NCI-H1105 (cell line): ENCODE measurements around the gene CDK5RAP1.
"Not testable (repeated sequence)": the region's sequence is repeated elsewhere in the genome, so short reads cannot be mapped to it uniquely, and the experiment has no call there.

Source experiments
- DNase-seq: peaks from one replicate; lab custom pipeline; 2025; lab: John Stamatoyannopoulos, UW

The CDK5RAP1 gene

DNA sequence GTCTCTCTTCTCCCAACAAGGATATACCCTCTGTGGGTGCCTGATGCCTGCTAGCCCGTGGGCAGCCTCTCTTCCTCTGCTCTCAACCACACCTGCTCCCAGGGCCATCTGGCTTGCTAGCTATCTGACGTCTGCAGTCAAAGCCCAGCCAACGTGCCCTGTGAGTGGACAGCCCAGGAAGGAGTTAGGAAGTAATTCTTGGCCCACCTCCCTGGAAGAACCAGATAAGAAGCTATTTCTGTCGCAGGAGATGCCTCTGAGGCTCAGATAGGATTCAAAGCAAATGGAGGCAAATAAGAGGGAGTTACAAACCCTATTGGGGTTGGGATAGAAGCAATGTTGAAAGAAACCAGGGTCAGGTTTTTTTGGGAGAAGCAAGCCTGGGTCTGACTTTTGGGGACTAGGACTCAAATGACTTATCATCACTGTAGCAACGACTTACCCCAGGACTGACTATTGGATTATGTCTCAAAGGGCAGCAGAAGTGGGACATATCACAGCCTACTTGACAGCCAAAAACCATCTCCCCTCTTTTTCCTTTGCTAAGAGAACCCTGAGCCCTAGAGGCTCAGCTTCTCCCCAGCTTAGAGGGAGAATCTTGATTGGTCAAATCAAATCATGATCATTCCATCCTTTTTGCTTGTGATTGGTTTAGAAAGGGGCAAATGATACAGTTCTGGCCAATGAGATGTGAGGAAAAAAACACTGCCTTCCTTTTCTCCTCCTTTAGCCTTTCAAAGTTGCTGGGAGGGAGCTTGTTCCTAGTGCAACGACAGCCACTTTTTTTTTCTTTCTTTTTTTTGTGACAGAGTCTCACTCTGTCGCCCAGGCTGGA is 18.0 kb upstream of the CDK5RAP1 start:
- DNase-seq, result no peak

DNA sequence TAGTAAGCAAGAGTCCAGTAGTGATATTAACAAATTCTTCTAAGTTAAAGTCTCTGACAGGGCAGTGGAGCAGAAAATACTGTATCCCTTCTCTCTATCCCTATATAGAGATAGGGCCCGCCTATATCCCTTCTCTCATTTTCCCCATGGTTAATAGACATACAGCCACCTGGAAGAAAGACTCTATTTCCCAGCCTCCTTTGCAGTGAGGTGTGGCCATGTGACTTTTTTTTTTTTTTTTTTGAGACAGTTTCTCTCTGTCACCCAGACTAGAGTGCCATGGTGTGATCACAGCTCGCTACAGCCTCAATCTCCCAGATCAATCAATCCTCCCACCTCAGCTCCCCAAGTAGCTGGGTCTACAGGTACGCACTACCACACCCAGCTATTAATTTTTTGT is 16.7 kb upstream of the CDK5RAP1 start:
- DNase-seq, result no peak

DNA sequence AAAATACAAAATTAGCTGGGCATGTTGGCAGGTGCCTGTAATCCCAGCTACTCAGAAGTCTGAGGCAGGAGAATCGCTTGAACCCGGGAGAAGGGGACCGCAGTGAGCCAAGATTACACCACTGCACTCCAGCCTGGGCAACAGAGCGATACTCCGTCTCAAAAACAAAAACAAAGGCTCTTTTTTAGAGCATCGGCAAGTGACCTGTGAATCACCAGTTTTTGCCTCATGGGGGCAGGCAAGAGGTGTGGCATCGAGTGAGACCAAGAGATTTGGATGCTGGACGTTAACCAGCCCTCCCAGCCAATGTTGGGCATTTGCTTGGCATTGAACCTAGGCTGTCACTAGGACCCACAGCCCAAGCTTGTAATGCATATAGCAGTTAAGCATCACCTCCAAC is 14.6 kb upstream of the CDK5RAP1 start:
- peak; percentile 45 for DNase-seq

DNA sequence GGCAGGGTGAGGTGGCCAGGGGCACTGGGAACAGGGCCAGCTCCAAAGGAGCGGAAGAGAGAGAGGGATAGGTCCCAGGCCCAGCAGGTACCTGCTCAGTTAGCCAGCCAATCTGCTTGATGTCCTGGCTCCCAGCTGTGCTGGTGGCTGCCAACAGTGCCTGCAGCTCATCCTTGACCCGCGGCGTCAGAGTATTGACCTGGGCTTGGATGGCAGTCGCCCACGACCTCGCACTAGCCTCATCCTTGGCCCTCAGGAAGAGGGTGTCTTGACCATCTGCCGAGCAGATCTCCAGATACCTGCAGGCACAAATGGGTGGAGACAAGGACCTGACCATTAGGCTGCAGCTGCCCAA is 11.1 kb upstream of the CDK5RAP1 start:
- no peak for DNase-seq

DNA sequence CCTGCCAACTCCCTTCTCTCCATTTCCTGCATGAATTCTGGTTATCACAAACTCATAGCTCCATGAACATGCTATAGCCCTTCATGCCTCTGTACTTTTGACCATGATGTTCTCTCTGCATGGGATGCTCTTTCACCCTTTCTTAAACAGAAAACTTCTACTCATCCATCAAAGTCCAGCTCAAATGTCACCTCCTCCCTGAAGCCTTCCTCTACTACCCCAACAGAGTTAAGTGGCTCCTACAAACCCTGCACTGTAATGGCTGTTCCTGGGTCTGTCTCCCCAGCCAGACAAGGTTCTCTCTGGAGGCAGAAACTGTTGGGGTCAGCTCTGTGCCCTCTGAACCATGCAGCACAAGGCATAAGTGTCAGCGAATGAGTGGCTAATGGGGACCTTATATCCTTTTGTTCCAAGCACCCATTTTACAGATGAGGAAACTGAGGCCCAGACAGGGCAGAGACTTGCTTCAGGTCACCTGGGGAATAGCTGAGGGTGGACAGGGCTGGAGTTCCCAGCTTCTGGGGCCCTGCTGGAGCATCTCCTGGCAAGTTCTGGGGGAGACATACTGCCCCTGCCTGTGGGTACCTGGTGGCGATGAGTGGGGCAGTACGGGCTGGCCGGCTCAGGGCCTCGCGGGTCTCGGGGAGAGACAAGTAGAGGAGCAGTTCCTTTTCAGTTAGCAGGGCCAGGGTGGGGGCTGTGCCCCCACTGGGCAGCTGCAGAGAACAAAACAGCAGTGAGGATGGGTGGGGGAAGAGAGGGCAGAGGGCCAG is 10.6 kb upstream of the CDK5RAP1 start:
- DNase-seq, result no peak

DNA sequence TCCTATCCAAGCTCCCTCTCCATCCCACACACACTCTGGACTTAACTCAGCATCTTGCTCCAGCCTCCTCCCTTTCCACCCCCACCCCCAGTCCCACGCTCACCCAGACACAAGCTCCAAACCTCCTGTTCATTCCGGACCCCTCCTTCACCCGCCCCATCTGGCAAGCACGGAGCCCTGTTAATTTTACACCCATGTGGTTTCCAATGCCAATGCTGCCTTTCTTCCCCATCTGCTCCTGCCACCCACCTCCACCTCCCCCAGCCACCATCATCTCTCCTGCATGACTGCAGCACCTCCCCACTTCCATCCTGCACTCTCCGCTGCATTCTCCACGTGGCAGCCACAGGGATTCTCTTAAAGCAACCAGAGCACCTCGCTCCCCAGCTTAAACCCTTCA is 9.9 kb upstream of the CDK5RAP1 start:
- DNase-seq, result no peak

DNA sequence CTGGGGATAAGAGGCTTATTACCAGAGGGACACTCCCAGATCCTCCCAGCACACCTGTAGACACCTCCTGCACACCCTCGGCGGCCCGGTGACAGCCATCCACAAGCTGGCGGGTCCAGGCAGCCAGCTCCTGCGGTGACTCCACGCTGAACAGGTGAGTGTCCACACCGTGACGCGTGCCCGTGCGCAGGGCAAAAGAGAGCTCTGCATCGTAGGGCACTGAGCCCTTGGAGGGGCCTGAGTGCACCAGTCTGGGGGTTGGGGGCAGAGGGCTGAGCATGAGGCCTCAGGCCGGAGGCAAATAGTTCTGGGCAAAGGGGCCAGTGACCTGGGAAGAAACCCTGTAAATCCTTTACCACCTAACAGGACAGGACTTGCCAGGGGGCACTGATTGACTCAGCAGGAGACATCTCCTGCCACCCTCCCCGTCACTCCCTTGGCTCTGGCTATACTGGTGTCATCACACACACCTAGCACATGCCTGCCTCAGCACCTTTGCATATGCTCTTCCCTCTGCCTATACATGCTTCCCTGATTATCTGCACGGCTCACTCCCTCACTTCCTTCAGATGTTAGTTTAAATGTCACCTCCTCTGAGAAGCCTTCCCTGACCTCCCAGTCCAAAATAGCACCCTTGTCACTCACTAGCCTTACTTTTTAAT is 8.9 kb upstream of the CDK5RAP1 start:
- DNase-seq, result no peak

DNA sequence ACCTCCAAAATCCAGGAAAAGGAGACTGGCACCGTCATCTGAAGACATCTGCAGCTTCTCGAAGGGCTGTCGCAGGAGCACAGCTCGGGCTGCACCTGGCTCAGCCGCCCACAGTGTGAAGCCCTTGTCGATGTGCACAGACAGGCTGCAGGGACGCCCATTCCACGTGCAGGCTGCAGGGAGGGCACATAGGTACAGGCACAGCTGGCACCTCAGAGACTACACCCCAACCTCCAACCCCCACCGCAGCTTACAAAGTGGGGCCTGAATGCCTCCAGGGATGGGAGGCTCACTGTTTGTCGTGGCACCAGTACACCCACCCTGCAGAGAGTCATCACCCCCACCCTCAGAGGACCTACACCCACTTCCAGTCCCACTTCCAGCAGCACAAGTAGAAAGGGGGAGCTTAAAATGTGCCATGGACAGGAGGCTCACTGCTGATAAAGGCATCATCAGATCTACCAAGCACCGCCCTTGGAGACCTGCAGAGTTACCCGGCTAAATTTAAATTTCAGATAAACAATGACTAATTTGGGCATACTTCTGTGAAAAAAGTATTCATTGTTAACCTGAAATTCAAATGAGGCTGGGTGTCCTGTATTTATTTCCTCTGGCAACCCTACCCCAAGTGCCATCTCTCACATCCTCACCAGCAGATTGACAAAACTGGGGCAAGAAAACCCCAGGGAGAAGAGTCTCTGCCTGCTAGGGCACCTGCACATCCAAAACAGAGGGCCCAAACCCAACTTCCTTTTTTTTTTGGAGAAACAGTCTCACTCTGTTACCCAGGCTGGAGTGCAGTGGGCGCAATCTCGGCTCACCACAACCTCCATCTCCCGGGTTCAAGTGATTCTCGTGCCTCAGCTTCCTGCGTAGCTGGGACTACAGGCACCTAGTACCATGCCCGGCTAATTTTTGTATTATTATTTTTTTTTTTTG is 7.7 kb upstream of the CDK5RAP1 start:
- DNase-seq, result no peak

DNA sequence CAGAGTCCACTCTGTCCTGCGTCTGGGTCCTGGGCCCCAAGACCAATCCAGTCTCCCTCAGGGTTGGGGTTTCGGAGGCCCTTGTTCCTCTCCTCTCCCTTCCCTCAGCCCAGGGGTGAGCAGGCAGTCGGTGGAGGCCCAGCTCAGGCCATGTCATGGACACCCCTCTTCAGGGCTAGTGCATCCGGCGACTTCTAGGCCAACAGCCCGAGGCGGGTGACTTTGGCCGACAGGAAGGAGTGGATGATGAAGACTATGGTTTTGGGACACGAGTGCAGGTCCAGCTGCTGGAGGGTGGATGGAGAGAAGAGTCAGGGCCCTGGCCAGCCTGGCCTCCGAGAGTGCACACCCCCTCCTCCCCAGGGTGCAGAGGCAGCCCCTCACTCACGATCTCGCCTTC is 7.0 kb upstream of the CDK5RAP1 start:
- no peak for DNase-seq

DNA sequence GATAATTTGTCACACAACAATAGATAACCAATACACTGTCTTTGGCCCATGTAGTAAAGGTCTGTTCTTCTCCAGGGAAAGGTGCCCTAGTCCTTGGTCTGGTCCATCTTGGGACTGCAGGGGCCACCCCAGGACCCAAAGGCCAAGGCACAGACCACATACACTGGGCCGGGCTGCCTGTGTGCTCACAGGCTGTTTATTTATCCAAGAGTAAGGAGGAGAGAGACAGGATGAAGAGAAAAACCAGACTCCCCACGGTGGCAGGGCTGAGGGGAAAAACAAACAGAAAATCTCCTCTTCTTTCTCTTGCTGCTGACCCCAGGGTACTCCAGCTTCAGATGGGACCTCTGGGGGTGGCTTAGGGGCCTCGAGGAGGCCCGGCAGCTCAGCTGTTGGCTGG is 6.5 kb upstream of the CDK5RAP1 start:
- no peak for DNase-seq

DNA sequence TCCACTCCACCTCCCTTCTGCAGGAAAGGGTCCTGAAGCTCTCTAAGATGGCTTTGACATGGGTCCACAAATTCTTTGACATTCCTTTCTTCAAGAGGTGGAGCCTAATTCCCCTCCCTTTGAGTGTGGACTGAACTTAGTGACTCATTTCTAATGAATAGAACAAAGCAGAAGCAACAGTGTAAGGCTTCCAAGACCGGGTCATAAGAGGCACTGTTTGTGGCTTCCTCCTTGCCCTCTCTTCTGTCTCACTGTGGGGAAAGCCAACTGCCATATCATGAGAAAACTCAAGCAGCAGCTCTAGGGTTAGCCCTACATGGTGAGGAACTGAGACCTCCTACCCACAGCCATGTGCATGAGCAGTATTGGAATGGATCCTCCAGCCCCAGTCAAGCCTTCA is 5.9 kb upstream of the CDK5RAP1 start:
- DNase-seq, result no peak

DNA sequence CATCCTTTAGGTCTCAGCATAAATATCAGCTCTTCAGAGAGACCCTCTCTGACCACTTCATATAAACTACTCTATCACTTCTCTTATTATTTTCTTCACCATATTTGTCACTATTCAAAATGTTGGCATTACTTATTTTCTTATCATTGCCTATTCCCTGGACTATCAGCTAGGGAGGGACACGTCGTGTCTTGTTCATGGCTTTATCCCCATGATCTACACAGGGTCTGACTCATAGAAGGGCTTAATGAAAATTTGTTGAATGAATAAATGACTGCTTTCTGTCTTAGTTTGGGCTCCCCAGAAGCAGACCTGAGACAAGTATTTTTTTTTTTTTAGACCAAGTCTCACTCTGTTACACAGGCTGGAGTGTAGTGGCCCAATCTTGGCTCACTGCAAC is 3.0 kb upstream of the CDK5RAP1 start:
- no peak for DNase-seq

DNA sequence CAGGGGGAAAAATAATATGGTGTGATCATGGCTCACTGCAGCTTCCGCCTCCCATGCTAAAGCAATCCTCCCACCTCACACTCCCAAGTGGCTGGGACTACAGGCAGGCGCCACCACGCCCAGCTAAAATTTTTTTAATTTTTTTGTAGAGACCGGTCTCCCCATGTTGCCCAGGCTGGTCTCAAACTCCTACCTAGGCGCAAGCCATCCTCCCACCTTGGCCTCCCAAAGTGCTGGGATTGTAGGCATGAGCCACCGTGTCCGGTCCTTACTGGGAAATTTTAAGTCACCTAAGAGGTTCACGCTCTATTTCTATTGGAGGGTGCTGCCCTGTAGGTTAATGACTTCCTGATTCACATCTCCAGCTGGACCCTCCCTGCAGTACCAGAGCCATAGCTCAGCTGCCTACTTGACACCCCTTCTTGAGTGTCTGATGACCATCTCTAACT is 626 bp upstream of the CDK5RAP1 start:
- DNase-seq, result no peak

DNA sequence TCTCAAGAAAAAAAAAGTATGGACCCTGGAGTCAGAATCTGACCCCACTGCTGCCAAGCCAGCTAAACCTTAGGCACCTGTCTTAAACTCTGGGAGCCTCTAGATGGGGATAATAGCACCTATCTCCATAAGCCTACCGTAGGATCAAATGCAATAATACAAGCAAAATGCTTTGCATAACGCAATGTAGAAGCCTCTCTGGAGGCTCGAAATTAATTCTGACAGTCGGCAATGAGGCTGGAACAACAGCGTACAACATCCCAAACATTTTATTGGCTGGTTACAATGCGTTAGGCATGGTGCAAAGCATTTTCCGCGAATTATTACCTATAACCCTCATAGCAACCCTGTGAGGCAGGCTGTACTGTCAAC is 521 bp downstream of the CDK5RAP1 start:
- DNase-seq, result peak; percentile 22

DNA sequence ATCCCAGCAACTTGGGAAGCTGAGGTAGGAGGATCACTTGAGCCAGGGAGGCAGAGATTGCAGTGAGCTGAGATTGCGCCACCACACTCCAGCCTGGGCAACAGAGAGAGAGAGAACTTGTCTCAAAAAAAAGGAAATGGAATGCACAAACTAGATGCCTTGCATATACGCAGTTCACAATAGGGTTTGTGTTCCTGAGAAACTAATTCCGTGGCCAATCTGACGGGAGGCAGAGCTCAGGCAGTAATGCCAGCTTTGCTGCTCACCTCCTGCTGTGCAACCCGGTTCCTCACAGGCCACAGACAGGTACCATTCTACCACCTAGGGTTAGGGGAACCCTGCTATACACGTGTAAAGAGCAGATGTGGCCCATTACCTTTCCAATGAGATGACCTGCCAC is 1.4 kb downstream of the CDK5RAP1 start:
- DNase-seq, result no peak

DNA sequence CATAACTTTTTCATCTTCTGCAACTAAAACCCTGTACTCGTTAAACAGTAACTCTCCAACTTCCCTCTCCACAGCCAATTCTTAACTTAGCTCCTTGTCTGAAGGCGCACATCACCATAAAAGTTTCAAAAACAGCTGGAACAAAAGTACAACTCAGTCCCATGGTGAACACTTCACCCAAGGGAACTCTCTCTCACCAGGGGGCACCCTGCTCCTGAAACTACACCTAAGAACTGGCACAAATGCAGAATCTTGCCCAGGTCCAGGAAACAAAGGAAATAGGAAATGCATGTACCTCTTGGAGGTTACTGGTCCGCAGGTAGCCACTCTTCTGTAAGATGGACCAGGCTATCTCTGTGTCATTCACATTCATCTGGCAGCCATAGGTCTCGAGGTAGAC is 6.6 kb downstream of the CDK5RAP1 start:
- no peak for DNase-seq

DNA sequence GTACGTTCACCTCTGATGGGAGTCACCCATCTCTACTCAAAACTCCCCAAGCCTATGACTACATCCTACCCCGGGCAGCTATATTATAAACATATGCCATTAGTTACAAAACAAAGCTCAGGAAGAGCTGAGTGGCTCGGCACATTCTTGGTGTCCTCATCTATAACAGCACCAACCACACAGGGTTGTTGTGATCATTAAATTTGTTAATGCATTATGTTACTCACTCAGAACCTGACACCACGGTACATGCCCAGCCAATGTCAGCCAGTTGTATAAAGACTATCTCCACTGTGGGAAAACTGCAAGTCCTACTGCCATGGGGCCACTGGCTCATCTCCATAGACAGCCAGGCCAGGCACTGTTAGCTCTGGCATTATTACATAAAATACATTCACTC is 7.7 kb downstream of the CDK5RAP1 start:
- no peak for DNase-seq

DNA sequence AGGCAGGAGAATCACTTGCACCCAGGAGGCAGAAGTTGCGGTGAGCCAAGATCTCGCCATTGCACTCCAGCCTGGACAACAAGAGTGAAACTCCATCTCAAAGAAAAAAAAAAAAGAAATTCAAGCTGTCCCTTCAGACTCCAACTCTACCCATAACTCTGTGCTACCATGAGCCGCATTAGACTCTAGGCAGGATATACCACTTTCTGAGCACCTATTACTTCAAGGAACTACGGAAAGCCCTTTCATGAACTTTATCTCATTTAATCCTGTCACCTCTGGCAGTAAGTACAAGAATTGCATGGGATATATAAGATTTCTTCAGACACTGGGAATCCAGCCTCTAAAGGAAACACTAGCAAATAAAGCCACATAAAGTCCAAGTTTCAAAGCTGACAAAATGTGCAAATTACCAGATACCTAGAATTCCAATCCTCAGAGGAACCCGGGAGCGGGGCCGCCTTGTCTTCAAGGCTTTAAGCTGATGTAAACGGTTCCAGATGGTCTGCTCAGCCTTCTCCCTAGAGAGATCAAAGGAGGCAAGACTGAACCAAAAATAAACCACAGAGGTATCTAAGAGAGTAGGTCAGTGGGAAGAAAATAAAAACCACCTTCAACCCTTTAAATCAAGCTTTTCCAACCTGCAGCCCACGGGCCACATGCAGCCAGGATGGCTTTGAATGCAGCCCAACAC is 9.4 kb downstream of the CDK5RAP1 start:
- DNase-seq, result no peak

DNA sequence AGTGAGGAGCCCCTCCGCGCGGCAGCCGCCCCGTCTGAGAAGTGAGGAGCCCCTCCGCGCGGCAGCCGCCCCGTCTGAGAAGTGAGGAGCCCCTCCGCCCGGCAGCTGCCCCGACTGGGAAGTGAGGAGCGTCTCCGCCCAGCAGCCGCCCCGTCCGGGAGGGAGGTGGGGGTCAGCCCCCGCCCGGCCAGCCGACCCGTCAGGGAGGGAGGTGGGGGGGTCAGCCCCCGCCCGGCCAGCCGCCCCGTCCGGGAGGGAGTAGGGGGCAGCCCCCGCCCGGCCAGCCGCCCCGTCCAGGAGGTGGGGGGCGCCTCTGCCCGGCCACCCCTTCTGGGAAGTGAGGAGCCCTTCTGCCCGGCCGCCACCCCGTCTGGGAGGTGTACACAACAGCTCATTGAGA is 12.0 kb downstream of the CDK5RAP1 start:
- DNase-seq, result not testable (repeated sequence)

DNA sequence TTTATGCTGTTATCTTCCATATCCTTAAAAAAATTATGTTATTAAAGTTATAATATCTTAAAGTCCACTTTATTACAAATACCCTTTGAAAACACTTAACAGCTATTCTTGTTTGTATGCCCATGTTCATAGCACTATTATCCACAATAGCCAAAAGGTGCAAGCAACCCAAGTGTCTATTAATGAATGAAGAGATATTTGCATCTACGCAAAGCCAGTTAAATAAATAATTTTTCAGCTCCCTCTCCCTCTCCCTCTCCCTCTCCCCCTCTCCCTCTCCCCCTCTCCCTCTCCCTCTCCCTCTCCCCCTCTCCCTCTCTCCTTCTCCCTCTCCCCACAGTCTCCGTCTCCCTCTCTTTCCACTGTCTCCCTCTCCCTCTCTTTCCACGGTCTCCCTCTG is 13.1 kb downstream of the CDK5RAP1 start:
- no peak for DNase-seq

DNA sequence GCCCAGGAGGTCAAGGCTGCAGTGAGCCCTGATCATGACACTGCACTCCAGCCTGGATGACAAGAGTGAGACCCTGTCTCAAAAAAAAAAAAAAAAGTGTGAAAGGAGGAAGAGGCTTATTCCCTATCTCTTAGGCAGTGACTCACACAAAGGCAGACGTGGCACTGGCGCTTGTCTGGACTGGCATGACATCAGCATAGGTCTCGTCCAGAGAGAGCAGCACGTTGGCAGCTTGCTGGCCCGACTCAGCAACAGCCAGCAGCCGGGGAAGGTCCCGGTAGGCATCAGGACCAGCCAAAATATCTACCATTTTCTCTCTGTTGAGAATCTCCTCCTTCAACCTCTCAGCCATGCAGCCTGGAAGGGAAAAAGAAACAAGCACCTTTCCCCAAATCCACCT is 14.1 kb downstream of the CDK5RAP1 start:
- no peak for DNase-seq
